BLaER1 treated with 17β-estradiol and CSF1 and Interleukin-3, amounts not matched to agents 10 nM and 100 nM (cell line): ENCODE results near the gene LPCAT1.

Source experiments
- H3K27ac ChIP-seq, 11 experiments: shearing (Covaris generic); formaldehyde crosslinking; 2 replicates each; pipeline ENCODE4 v1.8.1; 2022
- H3K27me3 ChIP-seq, 11 experiments: shearing (Covaris generic); formaldehyde crosslinking; 2 replicates each; pipeline ENCODE4 v1.8.1; 2022
- H3K36me3 ChIP-seq, 11 experiments: shearing (Covaris generic); formaldehyde crosslinking; 2 replicates each; pipeline ENCODE4 v1.8.1; 2022
- H3K4me1 ChIP-seq, 10 experiments: shearing (Covaris generic); formaldehyde crosslinking; 2 replicates each; pipeline ENCODE4 v1.8.1; 2022
- H3K4me2 ChIP-seq, 11 experiments: shearing (Covaris generic); formaldehyde crosslinking; 2 replicates each; pipeline ENCODE4 v1.8.1; 2022
- H3K4me3 ChIP-seq, 10 experiments: shearing (Covaris generic); formaldehyde crosslinking; 2 replicates each; pipeline ENCODE4 v1.8.1; 2022
- H3K9ac ChIP-seq, 11 experiments: shearing (Covaris generic); formaldehyde crosslinking; 2 replicates each; pipeline ENCODE4 v1.8.1; 2022
- H3K9me3 ChIP-seq, 11 experiments: shearing (Covaris generic); formaldehyde crosslinking; replicated peaks in 1 of 11; 2 replicates each; pipeline ENCODE4 v1.8.1; 2022
- H4K20me1 ChIP-seq, 11 experiments: shearing (Covaris generic); formaldehyde crosslinking; 2 replicates each; pipeline ENCODE4 v1.8.1; 2022
- Cebpa-rat ChIP-seq, 11 experiments: shearing (Covaris generic); IDR thresholded peaks; 2 replicates each; pipeline ENCODE4 v1.8.1; 2022

LPCAT1 gene

DNA sequence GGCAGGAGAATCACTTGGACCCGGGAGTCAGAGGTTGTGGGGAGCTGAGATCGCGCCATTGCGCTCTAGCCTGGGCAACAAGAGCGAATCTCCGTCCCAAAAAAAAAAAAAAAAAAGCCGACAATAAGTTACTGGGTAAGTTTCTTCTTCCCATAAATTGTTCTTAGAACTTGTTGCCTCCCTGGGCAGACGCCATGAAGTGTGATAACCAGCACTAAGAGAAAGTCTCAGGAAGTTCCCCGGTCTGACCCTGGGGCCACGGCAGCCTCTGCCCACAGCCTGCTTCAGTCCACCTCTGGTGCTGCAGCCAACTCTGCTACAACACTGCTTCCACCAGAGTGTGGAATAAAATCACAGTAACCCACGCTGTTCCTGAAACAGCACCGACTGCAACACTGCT lies 19.1 kb downstream of the LPCAT1 start:
- peaks cover 76 to 86% (median 81%) of the 10 kb centered on the region in 10 experiments for H3K4me1 ChIP-seq
- H3K4me2 ChIP-seq: peak overlapping the region; percentile 59 to 97 (median 85)
- H3K9ac ChIP-seq: peak overlapping the region in 4 of 11 experiments; percentile 16 to 78 (median 66); a peak in 8 of 22 replicates

DNA sequence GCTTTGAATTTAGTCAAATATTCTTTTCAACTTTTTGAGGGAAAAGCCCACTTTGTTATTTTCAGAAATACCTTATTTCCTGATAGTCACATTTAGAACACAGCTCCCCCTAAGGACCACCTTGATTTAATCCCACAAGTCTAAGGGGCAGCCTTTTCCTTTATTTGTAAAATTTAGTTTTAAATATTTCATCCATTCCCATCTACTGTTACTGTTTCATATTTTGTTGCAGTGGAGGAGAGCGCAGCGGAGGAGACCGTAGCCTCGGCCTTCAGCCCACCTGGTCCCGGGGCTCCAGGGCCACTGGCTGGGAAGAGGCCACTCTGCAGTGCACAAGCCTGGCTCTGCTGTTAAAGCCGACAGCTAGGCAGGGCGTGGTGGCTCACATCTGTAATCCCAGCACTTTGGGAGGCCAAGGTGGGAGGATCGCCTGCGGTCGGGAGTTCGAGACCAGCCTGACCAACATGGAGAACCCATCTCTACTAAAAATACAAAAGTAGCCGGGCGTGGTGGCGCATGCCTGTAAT lies 19.6 kb downstream of the LPCAT1 start:
- Histone ChIP-seq H3K4me3 (peak overlapping the region in 3 of 10 experiments; percentile 14 to 33 (median 22); a peak in 3 of 20 replicates), H3K36me3 (peaks cover 13 to 46% (median 33%) of the 10 kb centered on the region in 11 experiments), H3K27ac (peak overlapping the region in 9 of 11 experiments; percentile 13 to 88 (median 44); a peak in 14 of 22 replicates)

More for the DNA sequence above, 19.1 kb downstream of the LPCAT1 start:
- H3K4me3 ChIP-seq: 0 out of 20 replicates have a peak overlapping the region, but pooled peaks of 1 of the 10 experiments have one; percentile 14
- TF ChIP-seq Cebpa-rat (IDR thresholded peaks at IDR 0.05): no peak
- no peaks in the 10 kb centered on the region for H3K27me3 ChIP-seq
- H3K9me3 ChIP-seq: no peaks in the 10 kb centered on the region
- H3K36me3 ChIP-seq: peaks cover 18 to 49% (median 38%) of the 10 kb centered on the region in 11 experiments
- peaks cover 71 to 100% (median 100%) of the 10 kb centered on the region in 11 experiments for H4K20me1 ChIP-seq
- peak overlapping the region in 5 of 11 experiments; percentile 13 to 88 (median 71); a peak in 6 of 22 replicates for H3K27ac ChIP-seq

DNA sequence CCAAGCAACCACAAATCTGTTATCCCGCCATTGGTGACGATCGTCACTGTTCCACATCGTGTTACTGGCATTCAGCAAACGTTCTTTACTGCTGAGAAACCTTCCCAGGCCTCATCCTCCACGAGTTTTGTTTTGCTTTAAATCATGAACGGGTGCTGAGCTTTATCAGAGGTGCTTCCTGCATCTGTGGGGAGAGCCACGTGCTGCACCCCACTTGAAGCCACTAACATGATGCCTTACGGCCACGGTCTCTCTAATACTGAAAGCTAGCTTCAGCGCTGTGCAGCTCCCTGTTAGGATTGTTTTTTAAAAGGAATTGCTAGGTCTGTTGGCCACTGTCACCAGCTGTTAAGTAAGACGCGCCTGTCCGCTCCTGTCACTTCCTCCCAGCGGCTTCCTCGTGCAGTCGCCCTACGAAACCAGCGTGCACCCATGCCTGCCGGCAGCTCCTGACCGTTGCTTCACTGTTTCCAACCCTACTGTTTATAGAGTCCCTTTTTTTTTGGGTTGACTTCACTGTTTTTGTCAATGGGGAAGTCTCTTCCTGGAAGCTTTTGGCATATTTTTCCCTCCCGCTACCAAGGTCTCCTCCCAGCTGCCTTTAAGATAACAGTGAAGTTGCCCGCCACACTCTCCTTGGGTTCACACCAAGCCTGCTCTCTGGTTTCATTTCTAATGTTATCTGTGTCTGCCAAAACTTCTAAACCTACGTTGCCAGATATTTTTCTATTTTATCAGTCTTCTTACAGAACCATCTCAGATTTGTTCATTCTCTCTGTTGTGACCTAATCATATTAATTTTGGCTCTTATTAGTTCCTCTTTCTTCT lies 20.3 kb downstream of the LPCAT1 start:
- Histone ChIP-seq H3K9ac (peak overlapping the region in 10 of 11 experiments; percentile 10 to 78 (median 36); a peak in 16 of 22 replicates), H3K4me3 (peak overlapping the region in 6 of 10 experiments; percentile 14 to 54 (median 24); a peak in 7 of 20 replicates), H4K20me1 (peaks cover 62 to 100% (median 100%) of the 10 kb centered on the region in 11 experiments), H3K4me1 (peaks cover 87 to 97% (median 92%) of the 10 kb centered on the region in 10 experiments), H3K36me3 (peaks cover 8 to 43% (median 31%) of the 10 kb centered on the region in 11 experiments; a peak in 20 of 22 replicates), H3K4me2 (peak overlapping the region; percentile 59 to 97 (median 85)), H3K27me3 (no peaks in the 10 kb centered on the region), H3K27ac (peak overlapping the region in 10 of 11 experiments; percentile 5 to 88 (median 44); a peak in 15 of 22 replicates), H3K9me3 (no peaks in the 10 kb centered on the region)
- 0 out of 22 replicates have a peak, but pooled peaks of 1 of the 11 experiments have one; percentile 27 for TF ChIP-seq Cebpa-rat (IDR thresholded peaks at IDR 0.05)

More for the DNA sequence above, 19.6 kb downstream of the LPCAT1 start:
- no peaks in the 10 kb centered on the region for H3K27me3 ChIP-seq
- TF ChIP-seq Cebpa-rat (IDR thresholded peaks at IDR 0.05): no peak
- H3K9ac ChIP-seq: peak overlapping the region in 8 of 11 experiments; percentile 16 to 78 (median 46); a peak in 13 of 22 replicates
- H4K20me1 ChIP-seq: peaks cover 68 to 100% (median 100%) of the 10 kb centered on the region in 11 experiments
- peak overlapping the region; percentile 59 to 97 (median 85) for H3K4me2 ChIP-seq
- no peaks in the 10 kb centered on the region for H3K9me3 ChIP-seq
- peaks cover 81 to 90% (median 85%) of the 10 kb centered on the region in 10 experiments for H3K4me1 ChIP-seq

DNA sequence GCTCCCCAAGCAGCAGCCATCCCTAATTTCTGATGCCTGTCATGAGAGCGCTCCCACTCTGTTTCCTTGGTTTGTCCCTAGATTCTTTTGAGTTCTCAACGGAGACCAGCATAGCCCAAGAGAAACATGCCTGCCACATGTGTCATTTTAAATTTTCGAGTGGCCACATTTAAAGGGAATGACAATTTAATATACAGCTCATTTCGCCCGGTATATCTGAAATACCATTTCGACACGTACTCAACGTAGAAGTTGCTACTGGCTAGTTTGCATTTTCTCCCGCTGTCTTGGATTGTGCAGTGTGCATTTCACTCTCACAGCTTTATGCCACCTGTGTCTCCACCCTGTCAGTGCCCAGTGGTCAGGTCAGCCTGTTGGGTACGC lies 21.0 kb downstream of the LPCAT1 start:
- peaks cover 4 to 39% (median 28%) of the 10 kb centered on the region in 11 experiments; a peak in 21 of 22 replicates for H3K36me3 ChIP-seq
- H3K27ac ChIP-seq: peak overlapping the region in 6 of 11 experiments; percentile 5 to 88 (median 64); a peak in 9 of 22 replicates
- H3K4me1 ChIP-seq: peaks cover 90 to 100% (median 96%) of the 10 kb centered on the region in 10 experiments
- TF ChIP-seq Cebpa-rat (IDR thresholded peaks at IDR 0.05): no peak
- H3K4me2 ChIP-seq: peak overlapping the region; percentile 59 to 97 (median 85)
- peak overlapping the region in 2 of 10 experiments; percentile 22 to 33; a peak in 2 of 20 replicates for H3K4me3 ChIP-seq
- no peaks in the 10 kb centered on the region for H3K9me3 ChIP-seq
- no peaks in the 10 kb centered on the region for H3K27me3 ChIP-seq
- H3K9ac ChIP-seq: peak overlapping the region in 5 of 11 experiments; percentile 10 to 78 (median 60); a peak in 7 of 22 replicates
- H4K20me1 ChIP-seq: peaks cover 60 to 100% (median 100%) of the 10 kb centered on the region in 11 experiments

DNA sequence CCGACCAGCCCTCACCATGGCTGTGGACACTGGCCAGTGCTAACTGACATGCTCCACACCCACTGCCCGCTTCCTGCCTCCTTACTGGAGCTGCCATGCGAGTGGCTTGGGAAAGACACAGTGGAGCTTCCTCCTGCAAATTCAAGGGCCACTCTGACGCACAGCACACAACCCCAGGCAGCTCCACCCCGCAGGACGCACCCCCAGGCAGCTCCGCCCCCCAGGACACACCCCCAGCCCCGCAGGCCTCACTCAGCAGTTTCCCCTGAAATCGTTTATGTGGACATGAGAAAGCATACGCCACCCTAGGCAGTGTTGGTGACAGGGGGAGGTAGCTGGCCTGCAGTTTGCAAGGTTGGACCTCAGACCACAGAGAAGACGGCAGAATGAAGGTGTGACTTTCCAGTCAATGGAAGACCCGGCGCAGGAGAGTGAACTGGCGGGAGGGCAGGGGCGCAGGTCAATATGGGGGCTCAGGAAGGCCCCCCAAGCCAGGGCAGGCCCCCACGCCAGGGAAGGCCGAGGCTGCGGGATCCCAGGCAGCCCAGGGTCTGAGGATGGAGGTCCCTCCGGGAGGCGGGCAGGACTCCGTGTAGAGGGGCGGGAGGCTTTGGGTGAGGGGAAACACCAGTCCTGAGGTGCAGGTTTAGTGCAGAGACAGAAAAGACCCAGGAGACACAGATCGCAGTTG lies 21.6 kb downstream of the LPCAT1 start:
- TF ChIP-seq Cebpa-rat (IDR thresholded peaks at IDR 0.05): no peak
- H3K27ac ChIP-seq: peak overlapping the region in 3 of 11 experiments; percentile 57 to 88 (median 71); a peak in 5 of 22 replicates
- H3K4me1 ChIP-seq: peaks cover 90 to 100% (median 97%) of the 10 kb centered on the region in 10 experiments
- peaks cover 60 to 100% (median 100%) of the 10 kb centered on the region in 11 experiments for H4K20me1 ChIP-seq
- no peaks in the 10 kb centered on the region for H3K27me3 ChIP-seq
- H3K9ac ChIP-seq: peak overlapping the region in 2 of 11 experiments; percentile 72 to 78; a peak in 2 of 22 replicates
- peaks cover 7 to 42% (median 32%) of the 10 kb centered on the region in 11 experiments; a peak in 21 of 22 replicates for H3K36me3 ChIP-seq
- peak overlapping the region; percentile 1 to 97 (median 85); a peak in 18 of 22 replicates for H3K4me2 ChIP-seq
- H3K9me3 ChIP-seq: no peaks in the 10 kb centered on the region
- no peak overlapping the region for H3K4me3 ChIP-seq

DNA sequence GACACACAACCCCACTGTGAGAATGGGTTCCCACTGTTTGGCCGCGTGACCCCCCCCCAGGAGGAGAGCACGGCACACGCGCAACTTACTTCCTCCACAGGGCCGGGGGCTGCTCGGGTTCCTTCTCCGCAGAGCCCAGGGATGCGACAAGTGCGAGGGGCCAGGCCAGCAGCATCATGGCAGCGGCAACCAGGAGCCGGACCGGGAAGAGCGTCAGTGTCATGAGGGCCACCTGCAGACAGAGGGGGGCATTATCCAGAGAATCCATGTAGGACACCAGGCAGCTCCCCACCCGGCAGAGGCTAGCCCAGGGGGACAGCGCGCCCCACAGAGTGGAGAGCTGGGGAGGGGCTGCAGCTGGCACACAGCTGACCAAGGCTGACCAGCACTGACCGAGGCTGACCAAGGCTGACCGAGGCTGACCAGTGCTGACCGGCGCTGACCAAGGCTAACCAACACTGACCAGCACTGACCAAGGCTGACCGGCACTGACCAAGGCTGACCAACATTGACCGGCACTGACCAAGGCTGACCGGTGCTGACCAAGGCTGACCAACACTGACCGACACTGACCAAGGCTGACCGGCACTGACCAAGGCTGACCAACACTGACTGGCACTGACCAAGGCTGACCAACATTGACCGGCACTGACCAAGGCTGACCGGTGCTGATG lies 22.3 kb downstream of the LPCAT1 start:
- H3K4me2 ChIP-seq: peak overlapping the region in 10 of 11 experiments; percentile 1 to 97 (median 65); a peak in 15 of 22 replicates
- no peaks in the 10 kb centered on the region for H3K9me3 ChIP-seq
- peak overlapping the region in 2 of 11 experiments; percentile 35 to 45; a peak in 3 of 22 replicates for H3K27ac ChIP-seq
- no peaks in the 10 kb centered on the region for H3K27me3 ChIP-seq
- H3K4me1 ChIP-seq: peaks cover 90 to 100% (median 97%) of the 10 kb centered on the region in 10 experiments
- H3K4me3 ChIP-seq: no peak overlapping the region
- no peak for TF ChIP-seq Cebpa-rat (IDR thresholded peaks at IDR 0.05)
- H3K36me3 ChIP-seq: peaks cover 8 to 49% (median 34%) of the 10 kb centered on the region in 11 experiments; a peak in 20 of 22 replicates
- H4K20me1 ChIP-seq: peaks cover 60 to 100% (median 100%) of the 10 kb centered on the region in 11 experiments
- no peak overlapping the region; a peak in 1 of 22 replicates for H3K9ac ChIP-seq

DNA sequence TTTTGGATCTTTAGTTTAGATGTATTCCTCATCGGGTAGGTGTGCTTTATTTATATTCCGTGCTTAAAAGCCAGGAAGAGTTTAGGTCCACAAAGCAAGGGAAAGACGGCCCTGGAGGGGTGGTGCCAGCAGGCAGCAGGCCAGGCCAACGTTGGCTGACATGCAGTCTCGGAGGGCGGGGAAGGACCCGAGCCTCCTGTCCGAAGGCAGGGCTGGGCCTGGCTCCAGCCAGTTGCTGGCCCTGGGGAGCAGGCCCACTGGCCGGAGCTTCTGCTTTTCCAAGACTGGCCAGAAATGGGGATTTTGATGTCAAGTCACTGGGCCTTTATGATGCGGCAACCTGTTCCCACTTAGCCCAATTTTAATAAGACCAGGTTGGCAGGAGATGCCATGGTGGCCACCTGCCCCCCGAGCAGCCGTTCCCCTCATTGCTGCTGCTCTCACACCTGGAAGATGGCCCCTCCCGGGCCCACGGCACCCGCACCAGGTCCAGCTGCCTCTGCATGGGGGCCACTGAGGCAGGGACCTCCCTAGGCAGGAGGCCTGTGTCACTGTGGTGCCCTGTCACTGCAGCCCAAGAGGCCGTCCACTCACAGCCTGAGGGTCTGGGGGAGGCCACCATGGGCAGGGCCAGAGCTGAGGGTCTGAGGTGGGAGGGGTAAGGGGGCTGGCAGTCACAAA lies 23.2 kb downstream of the LPCAT1 start:
- Histone ChIP-seq H3K27ac (no peak overlapping the region), H3K4me3 (no peak overlapping the region), H3K36me3 (peaks cover 8 to 51% (median 36%) of the 10 kb centered on the region in 11 experiments; a peak in 20 of 22 replicates), H3K27me3 (no peaks in the 10 kb centered on the region), H3K4me2 (peak overlapping the region in 8 of 11 experiments; percentile 1 to 97 (median 78); a peak in 8 of 22 replicates), H3K9ac (no peak overlapping the region; a peak in 2 of 22 replicates), H4K20me1 (peaks cover 52 to 100% (median 100%) of the 10 kb centered on the region in 11 experiments; a peak in 21 of 22 replicates), H3K4me1 (peaks cover 90 to 100% (median 97%) of the 10 kb centered on the region in 10 experiments), H3K9me3 (no peaks in the 10 kb centered on the region)
- TF ChIP-seq Cebpa-rat (IDR thresholded peaks at IDR 0.05): no peak
